Smooth muscle cell (in vitro differentiated cells): ENCODE measurements around the gene ADGRE3. TPM values are rescaled to one million over a fixed set of nuclear protein-coding genes. Genes with fewer than 3 reads are reported as not detected.

Experiments
- DNase-seq: peaks from one replicate; lab custom pipeline; 2025; ENCODE audit not compliant: unreplicated experiment; lab: John Stamatoyannopoulos, UW
- H2AFZ ChIP-seq: fragments of 200-600 bp; sonication (generic); 2 replicates; pipeline ENCODE4 v1.6.0; 2016; ENCODE audit warnings: antibody characterized with exemption, low read depth, mild to moderate bottlenecking
- H3F3A ChIP-seq: fragments of 200-600 bp; sonication (generic); 2 replicates; pipeline ENCODE4 v1.6.0; 2017; ENCODE audit warnings: antibody characterized with exemption, low read depth
- H3K27ac ChIP-seq: fragments of 200-600 bp; sonication (generic); 2 replicates; pipeline ENCODE4 v1.5.1; 2016; ENCODE audit warnings: low read depth, mild to moderate bottlenecking
- H3K27me3 ChIP-seq: fragments of 200-600 bp; sonication (generic); 2 replicates; pipeline ENCODE4 v1.6.1; 2016; ENCODE audit warnings: low read depth, mild to moderate bottlenecking
- H3K36me3 ChIP-seq: fragments of 200-600 bp; sonication (generic); 2 replicates; pipeline ENCODE4 v1.5.1; 2016; ENCODE audit warnings: low read depth
- H3K4me1 ChIP-seq: fragments of 200-600 bp; sonication (generic); 2 replicates; pipeline ENCODE4 v1.5.1; 2016; ENCODE audit warnings: low read depth
- H3K4me2 ChIP-seq: fragments of 200-600 bp; sonication (generic); 2 replicates; pipeline ENCODE4 v1.6.0; 2016; ENCODE audit warnings: mild to moderate bottlenecking
- H3K4me3 ChIP-seq: fragments of 200-600 bp; sonication (generic); 2 replicates; pipeline ENCODE4 v1.5.1; 2016; ENCODE audit warnings: mild to moderate bottlenecking
- H3K79me2 ChIP-seq: fragments of 200-600 bp; sonication (generic); 2 replicates; pipeline ENCODE4 v1.6.0; 2016; ENCODE audit warnings: low read depth, mild to moderate bottlenecking
- H3K9ac ChIP-seq: fragments of 200-600 bp; sonication (generic); 2 replicates; pipeline ENCODE4 v1.6.0; 2016; ENCODE audit warnings: low read depth
- H3K9me3 ChIP-seq: fragments of 200-600 bp; sonication (generic); replicated peaks from 2 replicates; pipeline ENCODE4 v1.5.1; 2016; ENCODE audit warnings: low read depth
- H4K20me1 ChIP-seq: fragments of 200-600 bp; sonication (generic); 2 replicates; pipeline ENCODE4 v1.6.0; 2016; ENCODE audit warnings: low read depth
- WGBS: methylation state at CpG from one replicate; pipeline ENCODE4 v1.1.7; 2016; ENCODE audit warnings: low lambda C conversion rate; 5-methylcytosine and 5-hydroxymethylcytosine counted together
- polyA plus RNA-seq: library from polyadenylated mRNA; unstranded; fragments of >200 nt; fragmentation: Nextera tagmentation; extraction: Ambion mirVana; gene quantifications from 2 replicates; pipeline ENCODE4 v1.2.1, GENCODE V29; 2016
- total RNA-seq: library from RNA; depleted of rRNA; stranded (reverse); fragments of >200 nt; gene quantifications from 2 replicates; pipeline ENCODE4 v1.2.3, GENCODE V29; 2014
- TF ChIP-seq, protein P1 (sequence below): fragments of 200-600 bp; sonication (generic); IDR thresholded peaks from 2 replicates; pipeline ENCODE4 v1.5.1; 2017; ENCODE audit warnings: borderline replicate concordance, mild to moderate bottlenecking, antibody characterized with exemption; ENCODE audit not compliant: insufficient read depth, poor library complexity, severe bottlenecking

Gene ADGRE3
- total and polyA plus RNA-seq, 2 experiments from 2014 or later = not detected

- Histone ChIP-seq H3K9ac (no peak overlapping the region), H4K20me1 (no peaks in the 10 kb centered on the region), H3K4me3 (no peak overlapping the region), H3K36me3 (no peaks in the 10 kb centered on the region), H3K9me3 (no peaks in the 10 kb centered on the region), H3K4me2 (no peak overlapping the region), H3K4me1 (no peaks in the 10 kb centered on the region), H3K27ac (no peak overlapping the region), H2AFZ (no peak overlapping the region), H3K27me3 (no peaks in the 10 kb centered on the region), H3F3A (no peaks in the 10 kb centered on the region), H3K79me2 (no peaks in the 10 kb centered on the region)
- WGBS = 83% methylated on average over 1 of the region's 1 CpG
- TF ChIP-seq, protein P1, sequence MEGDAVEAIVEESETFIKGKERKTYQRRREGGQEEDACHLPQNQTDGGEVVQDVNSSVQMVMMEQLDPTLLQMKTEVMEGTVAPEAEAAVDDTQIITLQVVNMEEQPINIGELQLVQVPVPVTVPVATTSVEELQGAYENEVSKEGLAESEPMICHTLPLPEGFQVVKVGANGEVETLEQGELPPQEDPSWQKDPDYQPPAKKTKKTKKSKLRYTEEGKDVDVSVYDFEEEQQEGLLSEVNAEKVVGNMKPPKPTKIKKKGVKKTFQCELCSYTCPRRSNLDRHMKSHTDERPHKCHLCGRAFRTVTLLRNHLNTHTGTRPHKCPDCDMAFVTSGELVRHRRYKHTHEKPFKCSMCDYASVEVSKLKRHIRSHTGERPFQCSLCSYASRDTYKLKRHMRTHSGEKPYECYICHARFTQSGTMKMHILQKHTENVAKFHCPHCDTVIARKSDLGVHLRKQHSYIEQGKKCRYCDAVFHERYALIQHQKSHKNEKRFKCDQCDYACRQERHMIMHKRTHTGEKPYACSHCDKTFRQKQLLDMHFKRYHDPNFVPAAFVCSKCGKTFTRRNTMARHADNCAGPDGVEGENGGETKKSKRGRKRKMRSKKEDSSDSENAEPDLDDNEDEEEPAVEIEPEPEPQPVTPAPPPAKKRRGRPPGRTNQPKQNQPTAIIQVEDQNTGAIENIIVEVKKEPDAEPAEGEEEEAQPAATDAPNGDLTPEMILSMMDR = no peak
- no peak for DNase-seq
Measured at GRCh38 chr19:14673088-14673487, 1.6 kb downstream of the ADGRE3 start.

DNA sequence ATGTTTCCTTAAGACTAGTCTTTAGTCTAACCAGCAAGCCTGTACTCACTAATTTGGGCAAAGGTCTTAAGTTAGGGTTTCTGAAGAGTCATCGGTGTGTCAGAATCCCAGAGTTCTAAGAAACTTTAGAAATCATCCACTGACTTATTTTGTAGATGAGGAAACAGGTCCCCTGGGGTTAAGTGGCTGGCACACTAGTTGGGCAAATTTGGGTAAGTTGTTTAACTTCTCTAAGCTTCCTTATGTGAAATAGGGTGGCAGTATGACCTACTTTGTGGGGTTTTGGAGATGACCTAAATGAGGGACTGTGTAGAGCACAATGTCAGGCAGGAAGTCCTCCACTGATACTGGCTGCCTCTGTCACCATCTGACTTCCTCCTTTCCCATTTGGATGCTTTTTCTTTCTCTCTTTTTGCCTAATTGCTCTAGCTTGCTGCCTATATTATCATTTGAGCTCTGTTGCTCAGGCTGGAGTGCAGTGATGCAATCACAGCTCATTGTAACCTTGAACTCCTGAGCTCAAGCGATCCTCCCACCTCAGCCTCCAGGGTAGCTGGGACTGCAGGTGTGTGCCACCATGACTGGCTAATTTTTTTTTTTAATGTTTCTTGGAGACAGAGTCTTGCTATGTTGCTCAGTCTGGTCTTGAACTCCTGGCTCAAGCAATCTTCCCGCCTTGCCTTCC is 2.3 kb downstream of the ADGRE3 start:
- H3K27ac ChIP-seq = no peak overlapping the region

GRCh38 chr19:14670408-14670807 is 4.2 kb downstream of the ADGRE3 start:
- TF ChIP-seq, protein P1 = no peak
- DNase-seq = no peak
- H3F3A ChIP-seq = no peaks in the 10 kb centered on the region
- H3K27me3 ChIP-seq = no peaks in the 10 kb centered on the region
- H3K9me3 ChIP-seq = no peaks in the 10 kb centered on the region
- no peaks in the 10 kb centered on the region for H3K36me3 ChIP-seq
- 56% methylated on average over 2 of the region's 2 CpGs for WGBS
- H3K27ac ChIP-seq = no peak overlapping the region
- H3K4me1 ChIP-seq = no peaks in the 10 kb centered on the region
- no peak overlapping the region for H3K4me2 ChIP-seq
- no peaks in the 10 kb centered on the region for H4K20me1 ChIP-seq
- no peak overlapping the region for H3K9ac ChIP-seq
- H2AFZ ChIP-seq = no peak overlapping the region
- H3K4me3 ChIP-seq = no peak overlapping the region
- no peaks in the 10 kb centered on the region for H3K79me2 ChIP-seq

More for the DNA sequence above, 2.3 kb downstream of the ADGRE3 start:
- Histone ChIP-seq H3K9me3 (no peaks in the 10 kb centered on the region), H3F3A (no peaks in the 10 kb centered on the region), H3K27me3 (no peaks in the 10 kb centered on the region), H3K4me2 (no peak overlapping the region), H3K4me1 (no peaks in the 10 kb centered on the region), H3K9ac (no peak overlapping the region), H2AFZ (no peak overlapping the region), H3K36me3 (no peaks in the 10 kb centered on the region), H3K4me3 (no peak overlapping the region), H3K79me2 (no peaks in the 10 kb centered on the region), H4K20me1 (no peaks in the 10 kb centered on the region)
- WGBS = 65% methylated on average over 3 of the region's 3 CpGs
- TF ChIP-seq, protein P1 = no peak
- DNase-seq = no peak

DNA sequence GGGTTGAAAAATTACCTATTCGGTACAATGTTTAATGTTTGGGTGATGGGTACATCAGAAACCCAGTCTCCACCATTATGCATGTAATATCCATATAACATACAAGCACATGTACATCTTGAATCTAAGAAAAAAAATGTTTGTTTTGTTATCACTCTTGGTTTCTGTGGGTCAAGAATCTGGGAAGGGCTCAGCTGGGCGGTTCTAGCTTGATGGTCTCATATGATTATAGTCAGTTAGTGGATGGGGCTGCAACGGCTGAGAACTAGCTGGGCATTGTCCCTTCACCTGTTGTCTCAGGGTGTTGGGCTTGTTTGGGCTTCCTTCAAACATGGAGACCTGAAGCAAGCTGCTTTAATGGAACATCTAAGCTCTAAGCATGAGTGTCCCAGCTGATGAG is 4.7 kb downstream of the ADGRE3 start:
- H3K27me3 ChIP-seq = no peaks in the 10 kb centered on the region
- 55% methylated on average over 3 of the region's 3 CpGs for WGBS
- no peaks in the 10 kb centered on the region for H3K9me3 ChIP-seq
- no peak overlapping the region for H3K4me2 ChIP-seq
- TF ChIP-seq, protein P1 = no peak
- no peaks in the 10 kb centered on the region for H4K20me1 ChIP-seq
- H3K9ac ChIP-seq = no peak overlapping the region
- no peaks in the 10 kb centered on the region for H3K79me2 ChIP-seq
- H2AFZ ChIP-seq = no peak overlapping the region
- no peak for DNase-seq
- H3K4me3 ChIP-seq = no peak overlapping the region
- H3K36me3 ChIP-seq = no peaks in the 10 kb centered on the region
- H3K27ac ChIP-seq = no peak overlapping the region
- no peaks in the 10 kb centered on the region for H3F3A ChIP-seq
- H3K4me1 ChIP-seq = no peaks in the 10 kb centered on the region
